ENCODE data around the gene ANKRD12.
"Not testable (repeated sequence)": the region's sequence is repeated elsewhere in the genome, so short reads cannot be mapped to it uniquely, and the experiment has no call there.

ANKRD12 gene

DNA sequence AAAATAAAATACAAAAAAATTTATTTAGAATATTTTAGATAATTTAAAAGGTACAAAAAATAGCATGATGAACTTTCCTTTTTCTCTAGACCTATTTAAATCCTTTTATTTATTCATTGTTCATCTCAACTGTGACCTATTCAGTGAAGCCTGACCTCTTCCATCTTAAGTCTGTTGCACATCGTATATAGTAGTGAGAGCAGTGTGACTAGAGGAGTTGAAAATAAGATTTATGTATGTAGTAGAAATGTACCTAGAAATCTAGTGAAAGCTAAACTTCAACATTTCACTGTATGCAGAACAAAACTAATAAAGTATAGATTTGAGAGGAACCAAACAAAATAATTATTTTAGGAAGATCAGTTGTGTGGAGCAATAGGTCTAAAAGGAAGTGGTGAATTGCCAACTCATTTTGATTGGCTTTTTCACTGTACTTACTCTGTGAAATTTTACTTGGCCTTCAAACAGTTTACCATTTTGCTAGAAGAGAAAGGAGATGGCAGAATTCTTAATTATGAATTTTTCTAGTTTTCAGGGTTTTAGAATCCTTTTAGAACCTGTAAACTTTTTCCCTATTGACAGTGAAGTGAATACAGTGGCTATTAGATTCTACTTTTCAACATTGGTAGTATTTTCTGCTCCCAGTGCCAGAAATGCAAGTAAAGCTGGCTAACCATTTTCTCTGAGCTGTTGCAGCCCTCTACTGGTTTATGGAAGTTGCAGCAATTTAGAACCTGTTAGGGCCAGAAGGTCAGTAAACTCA lies 11.0 kb downstream of the ANKRD12 start:
- DNase-seq: no peak

DNA sequence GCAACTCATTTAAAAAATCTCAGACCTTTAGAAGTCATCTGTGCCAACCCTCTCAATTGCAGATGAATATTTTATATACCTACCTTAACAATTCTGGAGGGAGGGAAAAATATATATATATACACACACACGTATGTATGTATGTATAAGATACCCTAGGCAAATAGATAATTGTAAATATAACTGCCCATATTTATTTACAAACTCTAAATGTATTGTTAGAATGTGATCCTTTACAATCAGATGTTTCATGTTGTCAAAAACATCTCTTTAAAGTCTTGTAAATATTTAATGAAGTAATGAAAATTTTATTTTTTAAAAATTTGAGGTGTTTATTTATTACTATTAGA lies 11.6 kb downstream of the ANKRD12 start:
- DNase-seq: no peak

DNA sequence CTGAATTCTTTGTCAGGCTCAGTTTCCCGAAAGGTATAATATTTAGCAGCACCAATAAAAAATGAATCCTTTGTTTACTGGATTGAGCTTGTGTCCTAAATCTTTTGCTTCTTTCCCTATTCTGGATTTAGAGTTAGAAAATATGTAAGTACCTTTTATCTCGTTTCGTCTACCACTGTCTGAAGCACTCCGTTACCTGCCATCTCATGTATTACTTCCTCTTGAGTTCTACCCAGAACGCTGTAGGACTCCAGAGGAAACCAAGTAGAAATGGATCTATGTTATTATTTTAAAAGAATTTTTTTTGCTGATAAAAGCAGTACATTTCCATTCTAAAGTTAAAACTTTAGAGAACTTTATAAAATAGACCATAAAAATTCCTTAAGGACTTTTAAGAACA lies 13.5 kb downstream of the ANKRD12 start:
- no peak for DNase-seq

DNA sequence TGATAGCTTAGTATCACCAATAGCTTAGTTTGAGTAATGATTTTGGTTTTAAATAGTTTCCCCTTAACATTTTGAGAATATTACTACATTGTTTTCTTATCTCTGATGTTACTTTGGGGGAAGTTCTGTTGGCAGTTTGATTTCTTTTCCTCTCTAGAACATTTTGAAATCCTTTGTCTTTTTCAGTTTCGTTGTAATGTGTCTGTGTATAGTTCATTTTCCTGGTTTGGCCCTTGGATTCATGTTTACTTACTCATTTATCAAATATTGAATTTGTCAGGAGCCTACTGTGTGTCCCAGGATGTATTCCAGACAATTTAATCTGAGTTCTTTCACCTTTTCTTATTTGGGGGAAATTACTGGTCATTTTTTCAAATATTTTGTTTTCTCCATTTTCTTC lies 16.7 kb downstream of the ANKRD12 start:
- no peak for DNase-seq

DNA sequence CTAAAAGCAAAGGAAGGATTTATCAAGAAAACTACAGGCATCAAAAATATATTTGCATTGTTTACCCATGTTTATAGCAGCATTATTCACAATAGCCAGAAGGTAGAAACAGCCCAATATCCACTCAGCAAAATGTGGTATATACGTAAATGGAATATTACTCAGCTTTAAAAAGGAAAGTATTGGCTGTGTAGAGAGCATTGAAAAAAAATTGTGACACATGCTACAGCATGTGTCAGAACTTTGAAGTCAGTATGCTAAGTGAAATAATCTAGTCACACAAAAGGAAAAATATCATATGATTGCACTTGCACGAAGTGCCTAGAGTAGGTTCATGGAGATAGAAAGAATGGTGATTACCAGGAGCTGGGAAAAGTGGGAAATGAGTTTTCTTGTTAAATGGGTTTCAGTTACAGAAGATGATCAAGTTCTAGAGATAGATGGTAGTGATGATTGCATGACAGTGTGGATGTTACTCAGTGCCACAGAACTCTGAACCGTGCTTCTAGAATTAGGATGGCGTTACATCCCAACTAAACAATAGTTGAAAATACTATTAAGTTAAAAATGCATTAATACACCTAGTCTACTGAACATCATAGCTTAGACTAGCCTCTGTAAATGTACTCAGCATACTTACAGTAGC lies 20.1 kb downstream of the ANKRD12 start:
- DNase-seq: no peak

DNA sequence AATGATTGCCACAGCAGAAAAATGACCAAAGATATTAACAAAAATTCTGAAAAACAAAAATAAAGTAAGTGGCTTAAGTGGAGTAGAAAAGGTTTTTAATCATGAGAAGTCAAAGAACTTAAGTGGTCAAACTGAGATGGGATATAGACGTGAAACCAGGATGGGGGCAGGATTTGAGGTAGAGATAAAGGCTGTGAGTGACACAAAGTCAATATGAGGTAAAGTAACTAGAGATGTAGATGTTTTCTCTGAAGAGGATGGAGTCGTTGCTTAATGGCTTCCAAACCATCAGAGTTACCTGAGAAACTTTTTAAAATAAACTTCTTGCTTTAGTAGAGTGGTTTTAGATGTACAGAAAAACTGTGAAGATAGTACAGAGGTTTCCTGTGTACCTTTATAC lies 21.2 kb downstream of the ANKRD12 start:
- no peak for DNase-seq

DNA sequence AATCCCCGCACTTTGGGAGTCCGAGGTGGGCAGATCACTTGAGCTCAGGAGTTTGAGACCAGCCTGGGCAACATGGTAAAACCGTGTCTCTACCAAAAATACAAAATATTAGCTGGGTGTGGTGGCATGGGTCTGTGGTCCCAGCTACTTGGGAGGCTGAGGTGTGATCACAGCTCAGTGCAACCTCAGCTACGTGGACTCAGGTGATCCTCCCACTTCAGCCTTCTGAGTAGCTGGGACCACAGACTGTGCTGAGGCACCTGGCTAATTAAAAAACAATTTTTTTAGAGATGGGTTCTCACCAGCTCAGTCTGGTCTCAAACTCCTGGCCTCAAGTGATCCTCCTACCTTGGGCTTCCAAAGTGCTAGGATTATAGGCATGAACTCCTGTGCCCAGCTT lies 23.4 kb downstream of the ANKRD12 start:
- DNase-seq: no peak

DNA sequence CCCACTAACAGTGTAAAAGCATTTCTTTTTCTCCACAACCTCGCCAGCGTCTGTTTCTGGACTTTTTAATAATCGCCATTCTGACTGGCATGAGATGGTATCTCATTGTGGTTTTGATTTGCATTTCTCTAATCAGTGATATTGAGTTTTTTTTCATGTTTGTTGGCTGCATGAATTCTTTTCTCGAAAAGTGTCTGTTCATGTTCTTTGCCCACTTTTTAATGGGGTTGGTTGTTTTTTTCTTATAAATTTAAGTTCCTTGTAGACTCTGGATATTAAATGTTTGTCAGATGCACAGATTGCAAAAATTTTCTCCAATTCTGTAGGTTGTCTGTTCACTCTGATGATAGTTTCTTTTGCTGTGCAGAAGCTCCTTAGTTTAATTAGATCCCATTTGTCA lies 26.1 kb downstream of the ANKRD12 start:
- DNase-seq: not testable (repeated sequence)

DNA sequence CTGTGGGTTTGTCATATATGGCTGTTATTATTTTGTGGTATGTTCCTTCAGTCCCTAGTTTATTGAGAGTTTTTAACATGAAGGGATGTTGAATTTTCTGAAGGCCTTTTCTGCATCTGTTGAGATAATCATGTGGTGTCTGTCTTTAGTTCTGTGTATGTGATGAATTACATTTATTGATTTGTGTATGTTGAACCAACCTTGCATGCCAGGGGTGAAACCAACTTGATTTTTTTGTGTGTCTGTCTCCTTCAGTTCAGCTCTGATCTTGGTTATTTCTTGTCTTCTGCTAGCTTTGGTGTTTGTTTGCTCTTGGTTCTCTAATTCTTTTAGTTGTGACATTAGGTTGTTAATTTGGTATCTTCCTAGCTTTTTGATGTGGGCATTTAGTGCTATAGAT lies 27.6 kb downstream of the ANKRD12 start:
- not testable (repeated sequence) for DNase-seq

DNA sequence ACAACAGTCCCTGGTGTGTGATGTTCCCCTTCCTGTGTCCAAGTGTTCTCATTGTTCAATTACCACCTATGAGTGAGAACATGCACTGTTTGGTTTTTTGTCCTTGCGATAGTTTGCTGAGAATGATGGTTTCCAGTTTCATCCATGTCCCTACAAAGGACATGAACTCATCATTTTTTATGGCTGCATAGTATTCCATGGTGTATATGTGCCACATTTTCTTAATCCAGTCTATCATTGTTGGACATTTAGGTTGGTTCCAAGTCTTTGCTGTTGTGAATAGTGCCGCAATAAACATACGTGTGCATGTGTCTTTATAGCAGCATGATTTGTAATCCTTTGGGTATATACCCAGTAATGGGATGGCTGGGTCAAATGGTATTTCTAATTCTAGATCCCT lies 29.3 kb downstream of the ANKRD12 start:
- not testable (repeated sequence) for DNase-seq

DNA sequence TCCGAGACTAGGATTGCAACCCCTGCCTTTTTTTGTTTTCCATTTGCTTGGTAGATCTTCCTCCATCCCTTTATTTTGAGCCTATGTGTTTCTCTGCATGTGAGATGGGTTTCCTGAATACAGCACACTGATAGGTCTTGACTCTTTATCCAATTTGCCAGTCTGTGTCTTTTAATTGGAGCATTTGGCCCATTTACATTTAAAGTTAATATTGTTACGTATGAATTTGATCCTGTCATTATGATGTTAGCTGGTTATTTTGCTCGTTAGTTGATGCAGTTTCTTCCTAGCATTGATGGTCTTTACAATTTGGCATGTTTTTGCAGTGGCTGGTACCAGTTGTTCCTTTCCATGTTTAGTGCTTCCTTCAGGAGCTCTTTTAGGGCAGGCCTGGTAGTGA lies 32.9 kb downstream of the ANKRD12 start:
- DNase-seq: not testable (repeated sequence)

DNA sequence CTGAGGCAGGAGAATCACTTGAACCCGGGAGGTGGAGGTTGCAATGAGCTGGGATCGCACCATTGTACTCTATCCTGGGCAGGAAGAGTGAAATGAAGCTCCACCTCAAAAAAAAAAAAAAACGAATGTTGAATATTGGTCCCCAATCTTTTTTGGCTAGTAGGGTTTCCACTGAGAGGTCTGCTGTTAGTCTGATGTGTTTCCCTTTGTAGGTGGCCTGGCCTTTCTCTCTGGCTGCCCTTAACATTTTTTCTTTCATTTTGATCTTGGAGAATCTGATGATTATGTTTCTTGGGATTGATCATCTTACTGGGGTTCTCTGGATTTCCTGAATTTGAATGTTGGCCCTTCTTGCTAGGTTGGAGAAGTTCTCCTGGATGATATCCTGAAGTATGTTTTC lies 35.3 kb downstream of the ANKRD12 start:
- DNase-seq: not testable (repeated sequence)

DNA sequence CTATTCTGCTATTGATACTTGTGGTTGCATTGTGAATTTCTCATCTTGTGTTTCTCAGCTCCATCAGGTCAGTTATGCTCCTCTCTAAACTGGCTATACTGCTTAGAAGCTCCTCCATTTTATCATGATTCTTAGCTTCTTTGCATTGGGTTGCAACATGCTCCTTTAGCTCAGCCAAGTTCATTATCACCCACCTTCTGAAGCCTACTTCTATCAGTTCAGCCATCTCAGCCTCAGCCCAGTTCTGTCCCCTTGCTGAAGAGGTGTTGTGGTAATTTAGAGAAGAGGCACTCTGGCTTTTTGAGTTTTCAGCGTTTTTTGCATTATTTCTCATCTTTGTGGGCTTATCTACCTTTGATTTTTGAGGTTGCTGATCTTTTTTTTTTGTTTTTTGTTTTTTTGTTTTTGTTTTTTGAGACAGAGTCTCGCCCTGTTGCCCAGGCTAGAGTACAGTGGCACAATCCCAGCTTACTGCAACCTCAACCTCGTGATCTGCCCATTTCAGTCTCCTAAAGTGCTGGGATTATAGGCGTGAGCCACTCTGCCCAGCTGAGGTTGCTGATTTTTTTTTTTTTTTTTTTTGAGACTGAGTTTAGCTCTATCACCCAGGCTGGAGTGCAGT lies 36.0 kb downstream of the ANKRD12 start:
- no peak for DNase-seq

DNA sequence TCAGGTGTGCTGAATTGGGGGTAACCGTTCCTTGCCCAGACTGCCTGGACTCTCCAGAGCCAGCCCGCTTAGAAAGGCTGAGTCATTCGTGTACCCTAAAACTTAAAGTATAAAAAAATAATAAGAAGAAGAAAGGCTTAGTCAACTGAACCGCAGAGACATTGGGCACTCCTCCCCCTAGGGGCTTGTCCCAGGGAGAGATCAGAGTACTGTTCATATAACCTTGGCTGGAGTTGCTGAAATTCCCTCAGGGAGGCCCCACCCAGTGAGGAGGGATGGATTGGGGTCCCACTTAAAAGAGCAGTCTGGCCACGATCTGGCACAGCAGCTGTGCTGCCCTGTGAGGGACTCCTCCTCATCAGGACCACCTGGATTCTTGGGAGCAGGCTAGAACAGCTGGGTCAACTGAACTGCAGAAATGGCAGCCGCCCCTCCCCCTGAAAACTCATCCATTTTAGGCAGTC lies 37.2 kb downstream of the ANKRD12 start:
- DNase-seq: no peak

DNA sequence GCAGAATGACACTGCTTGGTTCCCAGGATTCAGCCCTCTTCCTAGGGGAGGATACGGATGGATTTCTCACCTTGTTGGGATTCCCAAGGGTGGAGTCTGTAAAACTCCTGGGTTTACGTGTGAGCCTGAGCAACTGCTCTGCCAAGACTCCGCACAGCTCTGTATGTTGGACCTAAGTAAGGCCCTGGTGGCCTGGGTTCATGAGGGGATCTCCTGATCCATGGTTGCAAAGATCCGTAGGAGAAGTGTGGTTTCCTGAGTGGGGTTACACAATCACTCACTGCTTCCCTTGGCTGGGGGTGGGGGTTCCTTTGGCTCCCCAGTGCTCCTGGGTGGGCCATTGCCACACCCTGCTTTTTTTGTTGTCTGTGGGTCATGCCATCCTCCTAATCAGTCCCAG lies 37.7 kb downstream of the ANKRD12 start:
- DNase-seq: no peak

DNA sequence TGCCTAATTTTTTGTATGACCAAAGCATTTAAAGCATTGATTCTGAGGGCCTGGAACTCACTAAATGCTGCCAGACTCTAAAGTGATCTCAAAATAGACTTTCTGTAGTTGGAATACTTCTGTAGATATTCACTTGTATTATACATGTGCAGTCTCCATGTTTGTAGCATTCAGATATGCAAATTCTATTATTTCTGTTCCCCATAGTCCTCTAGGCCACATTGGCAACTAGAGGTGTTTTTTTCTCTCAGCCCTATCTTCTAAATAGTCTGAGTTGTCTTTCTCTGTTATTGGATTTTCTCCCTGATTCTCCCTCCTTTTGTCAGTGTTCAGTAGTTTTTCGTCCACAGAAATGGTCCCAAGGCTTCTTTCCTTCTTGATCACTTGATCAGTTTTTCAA lies 38.5 kb downstream of the ANKRD12 start:
- no peak for DNase-seq

DNA sequence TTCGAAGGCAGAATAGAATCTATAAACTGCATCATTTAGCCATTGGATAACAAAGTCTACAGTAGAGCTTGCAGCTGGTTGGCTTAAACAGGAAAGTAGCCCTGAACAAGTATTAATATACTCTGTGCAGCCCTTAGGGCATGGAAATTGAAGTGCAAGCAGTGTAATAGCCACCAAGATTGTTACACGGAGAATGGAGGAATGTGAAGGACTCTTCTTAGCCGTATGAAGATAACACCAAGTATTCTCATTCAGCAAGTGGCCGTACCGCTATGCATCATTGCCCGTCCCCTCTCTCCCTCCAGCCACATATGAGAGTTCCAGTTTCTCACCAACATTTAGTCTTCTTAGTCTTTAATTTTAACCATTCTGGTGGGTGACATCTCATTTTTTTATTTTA lies 40.5 kb downstream of the ANKRD12 start:
- no peak for DNase-seq

DNA sequence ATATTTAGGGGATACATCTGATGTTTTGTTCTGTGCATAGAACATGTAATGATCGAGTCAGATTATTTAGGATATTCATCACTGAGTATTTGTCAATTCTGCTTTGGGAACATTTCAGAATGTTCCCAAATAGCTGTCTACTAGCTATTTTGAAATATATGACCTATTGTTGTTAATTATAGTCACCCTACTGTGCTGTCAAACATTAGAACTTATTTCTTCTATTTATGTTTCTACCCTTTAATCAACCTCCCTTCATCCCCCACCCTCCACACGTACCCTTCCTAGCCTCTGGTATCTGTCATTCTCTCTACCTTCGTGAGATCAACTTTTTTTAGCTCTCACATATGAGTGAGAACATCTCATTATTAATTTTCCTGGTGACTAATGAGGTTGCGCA lies 40.9 kb downstream of the ANKRD12 start:
- no peak for DNase-seq

DNA sequence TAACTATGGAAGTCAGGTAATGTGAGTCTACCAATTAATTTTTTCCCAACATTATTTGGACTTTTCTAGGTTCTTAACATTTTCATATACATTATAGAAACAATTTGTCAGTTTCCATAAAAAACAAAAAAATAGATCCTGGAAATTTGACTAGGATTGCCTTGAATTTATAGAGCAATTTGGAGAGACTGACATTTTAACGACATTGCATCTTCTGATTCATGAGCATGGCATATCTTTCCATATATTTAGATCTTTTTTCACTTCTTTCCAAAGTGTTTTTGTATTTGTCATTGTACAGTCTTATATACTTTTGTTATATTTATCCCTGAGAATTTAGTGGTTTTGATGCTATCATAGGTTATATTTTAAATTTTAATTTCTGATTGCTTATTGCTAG lies 42.0 kb downstream of the ANKRD12 start:
- no peak for DNase-seq

DNA sequence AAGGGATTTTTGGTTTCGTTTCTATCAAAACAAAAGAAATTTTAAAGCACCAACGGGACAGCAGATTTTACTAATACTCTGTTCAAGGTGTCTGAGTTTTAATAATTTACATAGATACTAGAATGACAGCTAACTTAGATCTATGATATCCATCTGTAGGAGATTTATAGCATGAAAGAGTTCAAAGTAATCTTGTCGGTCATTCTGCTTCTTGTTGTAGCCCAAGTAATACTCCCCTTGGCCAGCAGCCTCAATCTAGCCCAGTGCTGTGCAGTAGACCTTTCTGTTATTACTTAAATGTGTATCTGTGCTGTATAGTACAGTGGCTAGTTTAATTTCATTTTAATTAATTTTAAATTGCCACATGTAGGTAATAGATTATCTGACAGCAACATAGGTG lies 44.7 kb downstream of the ANKRD12 start:
- no peak for DNase-seq

DNA sequence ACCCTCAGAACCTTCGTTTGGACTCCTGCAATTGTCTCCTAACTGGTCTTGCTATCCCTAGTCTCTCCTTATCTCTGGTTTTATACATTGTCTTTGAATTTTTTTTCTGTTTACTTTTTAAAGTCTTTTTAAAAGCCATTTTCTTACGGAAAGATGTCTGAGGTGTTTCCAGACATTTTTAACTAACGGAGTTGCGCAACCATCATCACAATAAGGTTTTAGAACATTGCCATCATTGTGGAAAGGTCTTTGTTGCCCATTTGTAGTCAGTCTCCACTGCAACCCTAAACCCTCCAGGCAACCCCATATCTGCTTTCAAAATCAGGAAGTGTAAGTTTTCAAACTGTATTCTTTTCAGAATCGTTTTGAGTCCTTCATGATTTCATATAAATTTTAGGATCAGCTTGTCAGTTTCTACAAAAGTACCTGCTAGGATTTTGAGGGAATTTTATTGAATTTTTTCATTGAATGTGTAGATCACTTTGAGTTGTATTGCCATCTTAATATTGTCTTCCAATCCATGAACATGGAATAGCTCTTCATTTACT lies 46.3 kb downstream of the ANKRD12 start:
- no peak for DNase-seq

DNA sequence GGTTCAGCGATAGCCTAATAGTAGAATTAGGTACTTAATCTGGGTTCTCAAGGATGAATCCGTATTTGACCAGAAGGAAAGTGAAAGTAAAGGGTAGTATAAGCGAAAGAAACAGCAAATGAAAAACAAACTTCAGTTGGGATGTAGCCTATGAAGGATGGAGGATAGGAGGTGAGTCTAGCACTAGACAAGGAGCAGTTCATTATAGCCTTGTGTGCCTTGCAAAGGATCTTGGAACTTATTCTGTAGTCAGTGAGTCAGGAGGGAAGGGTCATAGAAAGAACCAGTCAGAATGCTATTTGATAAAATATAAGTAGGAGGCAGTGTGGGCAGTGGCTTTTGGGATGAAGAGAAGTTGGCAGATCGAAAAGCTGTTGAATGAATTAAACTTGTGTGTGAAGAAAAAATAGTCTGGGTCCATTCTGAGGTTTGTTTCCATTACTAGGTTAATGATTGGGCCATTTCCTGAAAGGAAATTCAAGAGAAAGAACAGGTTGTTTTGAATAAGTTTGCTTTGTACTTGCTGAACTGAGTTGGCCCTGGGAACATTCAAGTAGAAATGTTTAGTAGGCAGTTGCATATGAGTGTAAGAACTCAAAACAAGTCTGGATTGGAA lies 48.5 kb downstream of the ANKRD12 start:
- DNase-seq: no peak
